Spleen (tissue), 11 donors: ENCODE results near the gene POLE. TPM values are rescaled to one million over a fixed set of nuclear protein-coding genes. Genes with fewer than 3 reads are reported as not detected.

Experiments
- DNase-seq: peaks from one replicate; pipeline ENCODE4 v3.0.0-alpha.2; 2020
- H3K27ac ChIP-seq, 8 donors: fragments of 200-600 bp; sonication (generic) in 7 of 8; 1 replicate in 4 of 8; 2 replicates in 4 of 8; pipeline versions ENCODE4 v1.5.0 to v1.8.0; 2016 to 2021; ENCODE audit warnings: inconsistent platforms in 4 of 8, mild to moderate bottlenecking in 4 of 8, moderate library complexity in 1 of 8
- H3K27me3 ChIP-seq, 7 donors: fragments of 200-600 bp; sonication (generic) in 6 of 7; replicated peaks in 1 of 7; 1 replicate in 4 of 7; 2 replicates in 3 of 7; pipeline versions ENCODE4 v1.5.0 to v1.8.0; 2016 to 2021; ENCODE audit warnings: inconsistent platforms in 3 of 7, mild to moderate bottlenecking in 1 of 7
- H3K36me3 ChIP-seq, 6 donors: fragments of 200-600 bp; sonication (generic) in 5 of 6; 1 replicate in 4 of 6; 2 replicates in 2 of 6; pipeline versions ENCODE4 v1.5.0 to v1.8.0; 2016 to 2021; ENCODE audit warnings: inconsistent platforms in 2 of 6
- H3K4me1 ChIP-seq, 6 donors: fragments of 200-600 bp; sonication (generic) in 5 of 6; 1 replicate in 3 of 6; 2 replicates in 3 of 6; pipeline versions ENCODE4 v1.5.0 to v1.8.0; 2016 to 2021; ENCODE audit warnings: inconsistent platforms in 3 of 6
- H3K4me3 ChIP-seq, 8 donors: fragments of 200-600 bp; sonication (generic) in 7 of 8; 1 replicate in 4 of 8; 2 replicates in 4 of 8; pipeline versions ENCODE4 v1.5.0 to v1.8.0; 2016 to 2021; ENCODE audit warnings: inconsistent platforms in 4 of 8, mild to moderate bottlenecking in 4 of 8, moderate library complexity in 2 of 8
- H3K9me3 ChIP-seq, 8 donors: fragments of 200-600 bp; sonication (generic) in 7 of 8; 1 replicate in 4 of 8; 2 replicates in 4 of 8; pipeline versions ENCODE4 v1.5.0 to v1.8.0; 2016 to 2021; ENCODE audit warnings: inconsistent platforms in 4 of 8
- POLR2A ChIP-seq, 3 donors: fragments of 450-650 bp; IDR thresholded peaks; one replicate each; pipeline ENCODE4 v1.5.1; 2017; ENCODE audit warnings: antibody characterized with exemption in 3 of 3, mild to moderate bottlenecking in 1 of 3
- POLR2AphosphoS5 ChIP-seq, 3 donors: sonication (generic); formaldehyde crosslinking; IDR thresholded peaks; one replicate each; pipeline ENCODE4 v1.5.1; 2017; ENCODE audit warnings: antibody characterized with exemption in 3 of 3
- WGBS, 5 donors: extraction: QIAGEN DNeasy Blood & Tissue Kit in 3 of 5; methylation state at CpG; one replicate each; pipeline versions ENCODE4 v1.1.5 to v1.1.7; 2013 to 2018; 5-methylcytosine and 5-hydroxymethylcytosine counted together
- intact Hi-C: fragments of 100-400 bp; cut with DNase I; formaldehyde crosslinking; loops from one replicate; pipeline ENCODE4 v1.15.0; 2023; ENCODE audit warnings: low total_unique reads
- polyA plus RNA-seq, 3 donors: library from polyadenylated mRNA; stranded (reverse); fragments of 200-250 nt; gene quantifications; one replicate each; pipeline ENCODE4 v1.2.1, GENCODE V29; 2013
- total RNA-seq, 7 donors: library from RNA; depleted of rRNA in 3 of 7; stranded (reverse); fragments of >200 nt in 3 of 7; fragmentation: NEBNext Ultra II Directional in 4 of 7; extraction: Animal tissue kit (Norgen Biotek cat#: 25700) in 4 of 7; gene quantifications; one replicate each; pipeline versions ENCODE4 v1.1.0 to v1.2.1, GENCODE V29; 2016 to 2021
- TF ChIP-seq, protein P1 (sequence below), 11 experiments: fragments of 200-600 bp in 7 of 11; fragments of 450-650 bp in 4 of 11; sonication (generic) in 4 of 11; IDR thresholded peaks in 8 of 11; conservative IDR thresholded peaks in 3 of 11; 1 replicate in 7 of 11; 2 replicates in 4 of 11; pipeline versions ENCODE4 v1.4.0 to v1.8.0; 2016 to 2021; ENCODE audit warnings: antibody characterized with exemption in 11 of 11, inconsistent platforms in 4 of 11, mild to moderate bottlenecking in 1 of 11
- donor health status: healthy with polysubstance abuse.
- donor health status: DM: no; HTN: no; CAD: no; lungs with moderate emphysema.
- donor health status: DM: no; HTN: no; CAD: no.
- donor health status: Bipolar disorder and iron deficiency.
- donor health status: healthy.
- donor health status: DM: no; HTN: no; CAD: no.
- donor health status: DM: yes; HTN: yes; CAD: no.

The POLE gene
- total and polyA plus RNA-seq, 10 donors = 18.1 to 122 (median 89.4) TPM

DNA sequence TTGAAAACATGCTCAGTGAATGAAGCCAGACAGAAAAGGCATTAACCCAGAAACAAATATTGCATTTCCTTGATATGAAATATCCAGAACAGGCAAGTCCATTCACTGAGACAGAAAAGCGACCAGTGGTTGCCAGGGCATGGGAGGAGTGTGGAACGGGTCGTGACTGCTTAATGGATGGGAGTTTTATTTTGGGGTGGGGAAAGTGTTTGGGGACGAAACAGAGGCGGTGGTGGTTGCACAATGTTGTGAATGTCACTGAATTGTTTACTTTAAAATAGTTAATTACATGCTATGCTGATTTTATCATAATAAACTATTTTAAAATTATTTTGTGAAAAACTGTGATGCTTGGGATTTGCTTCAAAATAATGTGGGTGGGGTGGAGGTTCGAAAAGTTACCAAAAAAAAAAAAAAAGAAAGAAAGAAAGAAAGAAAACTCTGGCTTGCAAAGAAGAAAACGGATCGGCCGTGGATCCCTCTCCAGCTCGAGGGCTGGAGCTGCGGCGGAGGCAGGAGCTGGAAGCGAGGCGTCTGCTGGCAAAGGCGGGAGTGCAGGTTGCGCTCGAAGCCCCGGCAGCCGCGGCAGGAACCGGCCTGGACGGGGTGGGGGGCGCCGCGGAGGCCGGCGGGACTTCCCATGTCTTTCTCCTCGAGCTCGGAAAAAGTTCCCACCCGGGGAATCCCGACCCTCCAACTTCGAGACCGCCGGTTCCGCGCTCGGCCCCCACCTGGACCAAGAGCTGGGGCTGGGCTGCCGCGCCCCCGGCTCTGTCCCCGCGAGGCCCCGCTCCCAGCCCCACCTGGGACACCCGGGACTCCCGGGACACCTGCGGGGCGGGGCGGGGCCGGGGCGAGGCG, 69.1 kb downstream of the POLE start:
- peak overlapping the region in 3 of 8 donors; percentile 19 to 54 (median 22) for H3K4me3 ChIP-seq

DNA sequence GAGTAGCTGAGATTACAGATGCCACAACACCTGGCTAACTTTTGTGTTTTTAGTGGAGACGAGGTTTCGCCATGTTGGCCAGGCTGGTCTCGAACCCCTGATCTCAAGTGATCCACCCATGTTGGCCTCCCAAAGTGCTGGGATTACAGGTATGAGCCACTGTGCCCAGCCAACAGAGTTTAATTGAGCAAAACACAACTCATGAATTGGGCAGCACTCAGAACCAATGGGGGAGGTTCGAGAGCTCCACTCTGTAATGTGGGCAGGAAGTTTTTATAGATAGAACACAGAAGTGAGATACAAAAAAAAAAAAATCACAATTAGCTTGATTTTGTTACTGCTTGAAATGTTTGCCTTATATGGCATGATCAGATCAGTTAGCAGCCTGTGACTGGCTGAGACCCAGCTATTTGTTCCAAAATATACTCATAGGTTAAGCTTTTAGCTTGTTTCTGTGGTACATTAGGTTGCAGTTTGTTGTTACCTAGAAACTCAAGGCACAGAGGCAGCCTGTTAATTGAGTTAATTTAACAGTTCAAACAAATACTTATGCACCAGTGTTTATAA, 69.9 kb downstream of the POLE start:
- peaks cover 0 to 63% (median 46%) of the 10 kb centered on the region in 7 donors for H3K27me3 ChIP-seq
- WGBS, 5 donors = 86 to 90% (median 87%) methylated on average over 4 of the region's 4 CpGs

More for the DNA sequence above, 69.1 kb downstream of the POLE start:
- DNase-seq = no peak
- intact Hi-C loops = loop anchor here (5.0 to 10.0 kb wide), 2 partner anchors 201 to 463 kb away; no protein-coding TSS in a partner anchor
- Histone ChIP-seq H3K27me3 (peaks cover 0 to 63% (median 46%) of the 10 kb centered on the region in 7 donors), H3K36me3 (peaks cover 0 to under 1% (median 0%) of the 10 kb centered on the region in 6 donors), H3K9me3 (peaks cover 0 to 23% (median 12%) of the 10 kb centered on the region in 8 donors), H3K27ac (no peak overlapping the region), H3K4me1 (peaks cover 3 to 46% (median 22%) of the 10 kb centered on the region in 6 donors)
- TF ChIP-seq POLR2A (IDR thresholded peaks at IDR 0.05) (no peak), POLR2AphosphoS5 (IDR thresholded peaks at IDR 0.05) (peak in 1 of 3 donors; percentile 17)
- TF ChIP-seq, protein P1, sequence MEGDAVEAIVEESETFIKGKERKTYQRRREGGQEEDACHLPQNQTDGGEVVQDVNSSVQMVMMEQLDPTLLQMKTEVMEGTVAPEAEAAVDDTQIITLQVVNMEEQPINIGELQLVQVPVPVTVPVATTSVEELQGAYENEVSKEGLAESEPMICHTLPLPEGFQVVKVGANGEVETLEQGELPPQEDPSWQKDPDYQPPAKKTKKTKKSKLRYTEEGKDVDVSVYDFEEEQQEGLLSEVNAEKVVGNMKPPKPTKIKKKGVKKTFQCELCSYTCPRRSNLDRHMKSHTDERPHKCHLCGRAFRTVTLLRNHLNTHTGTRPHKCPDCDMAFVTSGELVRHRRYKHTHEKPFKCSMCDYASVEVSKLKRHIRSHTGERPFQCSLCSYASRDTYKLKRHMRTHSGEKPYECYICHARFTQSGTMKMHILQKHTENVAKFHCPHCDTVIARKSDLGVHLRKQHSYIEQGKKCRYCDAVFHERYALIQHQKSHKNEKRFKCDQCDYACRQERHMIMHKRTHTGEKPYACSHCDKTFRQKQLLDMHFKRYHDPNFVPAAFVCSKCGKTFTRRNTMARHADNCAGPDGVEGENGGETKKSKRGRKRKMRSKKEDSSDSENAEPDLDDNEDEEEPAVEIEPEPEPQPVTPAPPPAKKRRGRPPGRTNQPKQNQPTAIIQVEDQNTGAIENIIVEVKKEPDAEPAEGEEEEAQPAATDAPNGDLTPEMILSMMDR (IDR thresholded peaks at IDR 0.05 in 8 of 11, conservative IDR thresholded peaks at IDR 0.05 in 3 of 11) = no peak
- WGBS, 5 donors = 10 to 20% (median 12%) methylated on average over 30 to 51 of the region's 51 CpGs

DNA sequence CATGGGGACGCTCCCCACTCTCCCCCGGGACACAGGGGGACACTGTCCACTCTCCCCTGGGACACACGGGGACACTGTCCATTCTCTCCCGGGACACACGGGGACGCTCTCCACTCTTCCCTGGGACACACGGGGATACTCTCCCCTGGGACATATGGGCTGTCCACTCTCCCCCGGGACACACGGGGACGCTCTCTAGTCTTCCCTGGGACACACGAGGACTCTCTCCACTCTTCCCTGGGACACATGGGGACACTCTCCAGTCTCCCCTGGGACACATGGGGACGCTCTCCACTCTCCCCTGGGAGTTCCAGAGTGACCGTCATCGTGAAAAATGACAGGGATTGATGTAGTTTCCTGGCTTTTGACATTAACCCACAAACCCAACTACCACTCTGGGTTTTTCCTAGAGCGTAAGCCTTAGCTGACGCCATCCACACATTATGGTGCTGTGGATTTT, 71.5 kb downstream of the POLE start:
- no peak overlapping the region for H3K27ac ChIP-seq
- intact Hi-C loops = loop anchor here (5.0 to 10.0 kb wide), 2 partner anchors 198 to 461 kb away; no protein-coding TSS in a partner anchor
- H3K9me3 ChIP-seq = peaks cover 0 to 29% (median 12%) of the 10 kb centered on the region in 8 donors
- H3K4me1 ChIP-seq = peaks cover 0 to 31% (median 15%) of the 10 kb centered on the region in 6 donors
- TF ChIP-seq, protein P1 (IDR thresholded peaks at IDR 0.05 in 8 of 11, conservative IDR thresholded peaks at IDR 0.05 in 3 of 11) = no peak
- TF ChIP-seq POLR2A (IDR thresholded peaks at IDR 0.05) (no peak), POLR2AphosphoS5 (IDR thresholded peaks at IDR 0.05) (no peak)
- peaks cover 0 to 71% (median 46%) of the 10 kb centered on the region in 7 donors for H3K27me3 ChIP-seq
- no peak for DNase-seq
- whole genome bisulfite sequencing, 5 donors = 74 to 80% (median 79%) methylated on average over 16 of the region's 16 CpGs
- H3K4me3 ChIP-seq = no peak overlapping the region
- no peaks in the 10 kb centered on the region for H3K36me3 ChIP-seq

More for the DNA sequence above, 69.9 kb downstream of the POLE start:
- H3K4me3 ChIP-seq = no peak overlapping the region
- intact Hi-C loops = loop anchor here (5.0 to 10.0 kb wide), 2 partner anchors 200 to 462 kb away; no protein-coding TSS in a partner anchor
- H3K9me3 ChIP-seq = peaks cover 0 to 23% (median 12%) of the 10 kb centered on the region in 8 donors
- H3K4me1 ChIP-seq = peaks cover 0 to 37% (median 16%) of the 10 kb centered on the region in 6 donors
- no peaks in the 10 kb centered on the region for H3K36me3 ChIP-seq
- H3K27ac ChIP-seq = no peak overlapping the region
- DNase-seq = no peak
- TF ChIP-seq POLR2A (IDR thresholded peaks at IDR 0.05) (no peak), POLR2AphosphoS5 (IDR thresholded peaks at IDR 0.05) (no peak)
- TF ChIP-seq, protein P1 (IDR thresholded peaks at IDR 0.05 in 8 of 11, conservative IDR thresholded peaks at IDR 0.05 in 3 of 11) = no peak
